AG10803 (cell line): ENCODE measurements around the gene VSTM2L.

Experiments used
- DNase-seq: peaks from one replicate; pipeline ENCODE4 v3.0.0; 2010; ENCODE audit warnings: low read depth
- H3K4me3 ChIP-seq: 2 replicates; pipeline ENCODE4 v1.5.1; 2011; ENCODE audit warnings: mild to moderate bottlenecking, low read length, control low read depth
- CTCF ChIP-seq: conservative IDR thresholded peaks from 2 replicates; pipeline ENCODE4 v1.5.1; 2011; ENCODE audit warnings: mild to moderate bottlenecking, low read length, control low read depth, inconsistent platforms

Gene VSTM2L

GRCh38 chr20:37911838-37912281 lies 8.9 kb downstream of the VSTM2L start:
- TF ChIP-seq CTCF: no peak
- H3K4me3 ChIP-seq: no peak overlapping the region
- peak; percentile 63 for DNase-seq

GRCh38 chr20:37912874-37913273 lies 9.9 kb downstream of the VSTM2L start:
- no peak for TF ChIP-seq CTCF
- no peak overlapping the region for H3K4me3 ChIP-seq
- DNase-seq: no peak

- TF ChIP-seq CTCF: no peak
- no peak overlapping the region for H3K4me3 ChIP-seq
- DNase-seq: no peak
Observed at GRCh38 chr20:37913567-37914366, 10.8 kb downstream of the VSTM2L start.

GRCh38 chr20:37914367-37914671 lies 11.4 kb downstream of the VSTM2L start:
- no peak for TF ChIP-seq CTCF
- H3K4me3 ChIP-seq: no peak overlapping the region
- no peak for DNase-seq

- no peak for TF ChIP-seq CTCF
- DNase-seq: no peak
- H3K4me3 ChIP-seq: no peak overlapping the region
Observed at GRCh38 chr20:37914672-37915433, 11.9 kb downstream of the VSTM2L start.

GRCh38 chr20:37915434-37915787 lies 12.5 kb downstream of the VSTM2L start:
- H3K4me3 ChIP-seq: no peak overlapping the region
- no peak for TF ChIP-seq CTCF
- DNase-seq: no peak
